Astrocyte (in vitro differentiated cells and primary cell): Measurements from ENCODE around the gene RAD21L1. TPM values are rescaled to one million over a fixed set of nuclear protein-coding genes. Genes with fewer than 3 reads are reported as not detected.

Experiments used
- DNase-seq: peaks from one replicate; pipeline ENCODE4 v3.0.0-alpha.2; 2010; ENCODE audit warnings: low read depth
- FAIRE-seq: peaks from 2 replicates; lab custom pipeline; 2011; peaks lifted over from hg19 to GRCh38; lab: Jason Lieb, UNC
- H2AFZ ChIP-seq: 2 replicates; pipeline ENCODE4 v1.6.0; 2012; ENCODE audit warnings: low read depth, low read length, inconsistent platforms
- H3K27ac ChIP-seq: 2 replicates; pipeline ENCODE4 v1.5.1; 2011; ENCODE audit warnings: low read depth, low read length, inconsistent platforms
- H3K27me3 ChIP-seq: 2 replicates; pipeline ENCODE4 v1.6.0; 2011; ENCODE audit warnings: low read length, inconsistent platforms; ENCODE audit not compliant: insufficient read depth
- H3K36me3 ChIP-seq: 2 replicates; pipeline ENCODE4 v1.5.1; 2011; ENCODE audit warnings: low read length, inconsistent platforms; ENCODE audit not compliant: insufficient read depth
- H3K4me1 ChIP-seq: 2 replicates; pipeline ENCODE4 v1.5.1; 2011; ENCODE audit warnings: low read length, inconsistent platforms; ENCODE audit not compliant: insufficient read depth
- H3K4me2 ChIP-seq: 2 replicates; pipeline ENCODE4 v1.6.0; 2012; ENCODE audit warnings: low read length, inconsistent platforms
- H3K4me3 ChIP-seq: 2 replicates; pipeline ENCODE4 v1.5.1; 2011; ENCODE audit warnings: low read depth, mild to moderate bottlenecking, low read length, inconsistent platforms; ENCODE audit not compliant: insufficient read depth
- H3K79me2 ChIP-seq: 2 replicates; pipeline ENCODE4 v1.6.0; 2012; ENCODE audit warnings: mild to moderate bottlenecking, low read length, inconsistent platforms; ENCODE audit not compliant: insufficient read depth
- H3K9ac ChIP-seq: 2 replicates; pipeline ENCODE4 v1.6.0; 2012; ENCODE audit warnings: mild to moderate bottlenecking, low read length, inconsistent platforms
- H3K9me3 ChIP-seq: 2 replicates; pipeline ENCODE4 v1.5.1; 2012; ENCODE audit warnings: low read depth, mild to moderate bottlenecking, low read length, inconsistent platforms; ENCODE audit not compliant: insufficient read depth
- H4K20me1 ChIP-seq: 2 replicates; pipeline ENCODE4 v1.6.0; 2012; ENCODE audit warnings: low read length, inconsistent platforms; ENCODE audit not compliant: insufficient read depth
- H3K27ac Mint-ChIP-seq: one replicate; pipeline ENCODE4 v1.8.0; 2021; ENCODE audit warnings: mild to moderate bottlenecking, mixed read lengths; ENCODE audit not compliant: unreplicated experiment
- H3K27me3 Mint-ChIP-seq: one replicate; pipeline ENCODE4 v1.8.0; 2021; ENCODE audit warnings: low read depth, mixed read lengths; ENCODE audit not compliant: unreplicated experiment
- H3K36me3 Mint-ChIP-seq: one replicate; pipeline ENCODE4 v1.8.0; 2021; ENCODE audit warnings: low read depth, mixed read lengths; ENCODE audit not compliant: unreplicated experiment
- H3K4me1 Mint-ChIP-seq: one replicate; pipeline ENCODE4 v1.8.0; 2021; ENCODE audit warnings: low read depth, mixed read lengths; ENCODE audit not compliant: unreplicated experiment
- H3K4me3 Mint-ChIP-seq: one replicate; pipeline ENCODE4 v1.8.0; 2021; ENCODE audit warnings: mild to moderate bottlenecking, moderate library complexity, mixed read lengths; ENCODE audit not compliant: unreplicated experiment
- H3K9me3 Mint-ChIP-seq: one replicate; pipeline ENCODE4 v1.8.0; 2021; ENCODE audit warnings: mild to moderate bottlenecking, mixed read lengths; ENCODE audit not compliant: unreplicated experiment
- CTCF ChIP-seq: IDR thresholded peaks from 2 replicates; pipeline ENCODE4 v1.5.1; 2011; ENCODE audit warnings: low read depth, mild to moderate bottlenecking, inconsistent platforms, low read length, moderate library complexity; ENCODE audit not compliant: insufficient read depth
- EZH2 ChIP-seq: IDR thresholded peaks from 2 replicates; pipeline ENCODE4 v1.6.1; 2012; ENCODE audit warnings: mild to moderate bottlenecking, low read length, inconsistent platforms; ENCODE audit not compliant: insufficient read depth
- total RNA-seq: library from RNA; stranded (reverse); gene quantifications from 2 replicates; pipeline ENCODE4 v1.2.1, GENCODE V29; 2021

RAD21L1 gene
- total RNA-seq, 1 donor from 2014 or later = not detected

GRCh38 chr20:1178623-1179022 lies 47.2 kb upstream of the RAD21L1 start:
- peaks cover 11% of the 10 kb centered on the region for H3K36me3 Mint-ChIP-seq
- H3K79me2 ChIP-seq = no peaks in the 10 kb centered on the region
- H3K27me3 ChIP-seq = peaks cover 7% of the 10 kb centered on the region
- peaks cover 1% of the 10 kb centered on the region for H3K4me1 Mint-ChIP-seq
- H3K27me3 Mint-ChIP-seq = peaks cover 16% of the 10 kb centered on the region
- H3K27ac Mint-ChIP-seq = no peak overlapping the region
- H3K9me3 Mint-ChIP-seq = no peaks in the 10 kb centered on the region
- no peaks in the 10 kb centered on the region for H3K36me3 ChIP-seq
- H3K4me3 ChIP-seq = no peak overlapping the region
- H4K20me1 ChIP-seq = peaks cover 4% of the 10 kb centered on the region
- H3K27ac ChIP-seq = no peak overlapping the region
- no peaks in the 10 kb centered on the region for H3K4me1 ChIP-seq
- no peak for TF ChIP-seq EZH2
- TF ChIP-seq CTCF = no peak
- no peak overlapping the region for H2AFZ ChIP-seq
- H3K4me3 Mint-ChIP-seq = no peak overlapping the region
- no peak overlapping the region for H3K4me2 ChIP-seq
- FAIRE-seq (no peak), DNase-seq (no peak)
- H3K9me3 ChIP-seq = no peaks in the 10 kb centered on the region
- H3K9ac ChIP-seq = no peak overlapping the region

- Mint-ChIP-seq H3K9me3 (peaks cover 4% of the 10 kb centered on the region), H3K36me3 (peaks cover 7% of the 10 kb centered on the region), H3K27ac (no peak overlapping the region), H3K4me3 (no peak overlapping the region), H3K4me1 (peaks cover 1% of the 10 kb centered on the region), H3K27me3 (peaks cover 29% of the 10 kb centered on the region)
- Histone ChIP-seq H3K27ac (no peak overlapping the region), H3K9me3 (no peaks in the 10 kb centered on the region), H2AFZ (no peak overlapping the region), H3K4me3 (no peak overlapping the region), H3K79me2 (no peaks in the 10 kb centered on the region), H4K20me1 (peaks cover 8% of the 10 kb centered on the region), H3K4me1 (no peaks in the 10 kb centered on the region), H3K36me3 (no peaks in the 10 kb centered on the region), H3K27me3 (peaks cover 21% of the 10 kb centered on the region), H3K4me2 (no peak overlapping the region), H3K9ac (no peak overlapping the region)
- FAIRE-seq (no peak), DNase-seq (no peak)
- TF ChIP-seq CTCF (no peak), EZH2 (no peak)
Observed at GRCh38 chr20:1180949-1181348, 44.9 kb upstream of the RAD21L1 start.

- Histone ChIP-seq H3K4me1 (no peaks in the 10 kb centered on the region), H3K36me3 (no peaks in the 10 kb centered on the region), H3K4me3 (no peak overlapping the region), H3K27ac (no peak overlapping the region), H3K9me3 (no peaks in the 10 kb centered on the region), H2AFZ (no peak overlapping the region), H3K9ac (no peak overlapping the region), H3K79me2 (no peaks in the 10 kb centered on the region), H3K27me3 (peaks cover 29% of the 10 kb centered on the region), H4K20me1 (peaks cover 8% of the 10 kb centered on the region), H3K4me2 (no peak overlapping the region)
- Mint-ChIP-seq H3K9me3 (peaks cover 4% of the 10 kb centered on the region), H3K4me3 (no peak overlapping the region), H3K27ac (no peak overlapping the region), H3K36me3 (peaks cover 7% of the 10 kb centered on the region), H3K27me3 (peaks cover 33% of the 10 kb centered on the region), H3K4me1 (peaks cover 1% of the 10 kb centered on the region)
- TF ChIP-seq EZH2 (no peak), CTCF (no peak)
- FAIRE-seq (no peak), DNase-seq (no peak)
Observed at GRCh38 chr20:1182106-1182505, 43.7 kb upstream of the RAD21L1 start.
